Endothelial cell (in vitro differentiated cells): ENCODE measurements around the gene PRKRA. TPM values are rescaled to one million over a fixed set of nuclear protein-coding genes. Genes with fewer than 3 reads are reported as not detected.

Experiments used
- DNase-seq: peaks from one replicate; pipeline ENCODE4 v3.0.0; 2021; ENCODE audit warnings: low spot score
- H3K27ac Mint-ChIP-seq: one replicate; pipeline ENCODE4 v1.8.0; 2021; ENCODE audit warnings: mixed read lengths, inconsistent platforms; ENCODE audit not compliant: unreplicated experiment
- H3K27me3 Mint-ChIP-seq: one replicate; pipeline ENCODE4 v1.8.0; 2021; ENCODE audit warnings: mild to moderate bottlenecking, moderate library complexity, mixed read lengths, inconsistent platforms; ENCODE audit not compliant: unreplicated experiment
- H3K36me3 Mint-ChIP-seq: one replicate; pipeline ENCODE4 v1.8.0; 2021; ENCODE audit warnings: mild to moderate bottlenecking, low read depth, mixed read lengths, inconsistent platforms; ENCODE audit not compliant: unreplicated experiment
- H3K4me1 Mint-ChIP-seq: one replicate; pipeline ENCODE4 v1.8.0; 2021; ENCODE audit warnings: mild to moderate bottlenecking, mixed read lengths, inconsistent platforms; ENCODE audit not compliant: unreplicated experiment
- H3K4me3 Mint-ChIP-seq: one replicate; pipeline ENCODE4 v1.8.0; 2021; ENCODE audit warnings: mild to moderate bottlenecking, mixed read lengths, inconsistent platforms; ENCODE audit not compliant: unreplicated experiment
- H3K9me3 Mint-ChIP-seq: one replicate; pipeline ENCODE4 v1.8.0; 2021; ENCODE audit warnings: mixed read lengths, inconsistent platforms; ENCODE audit not compliant: unreplicated experiment
- total RNA-seq: library from RNA; stranded (reverse); fragmentation: NEBNext Ultra II Directional; extraction: Animal tissue kit (Norgen Biotek cat#: 25700); gene quantifications from one replicate; pipeline ENCODE4 v1.2.1, GENCODE V29; 2021; ENCODE audit not compliant: unreplicated experiment
- TF ChIP-seq, protein P1 (sequence below): fragments of 200-600 bp; sonication (generic); IDR thresholded peaks from one replicate; pipeline ENCODE4 v1.5.0; 2021; ENCODE audit warnings: antibody characterized with exemption; ENCODE audit not compliant: unreplicated experiment

The PRKRA gene
- total RNA-seq, 1 donor from 2014 or later: 33.1 TPM

DNA sequence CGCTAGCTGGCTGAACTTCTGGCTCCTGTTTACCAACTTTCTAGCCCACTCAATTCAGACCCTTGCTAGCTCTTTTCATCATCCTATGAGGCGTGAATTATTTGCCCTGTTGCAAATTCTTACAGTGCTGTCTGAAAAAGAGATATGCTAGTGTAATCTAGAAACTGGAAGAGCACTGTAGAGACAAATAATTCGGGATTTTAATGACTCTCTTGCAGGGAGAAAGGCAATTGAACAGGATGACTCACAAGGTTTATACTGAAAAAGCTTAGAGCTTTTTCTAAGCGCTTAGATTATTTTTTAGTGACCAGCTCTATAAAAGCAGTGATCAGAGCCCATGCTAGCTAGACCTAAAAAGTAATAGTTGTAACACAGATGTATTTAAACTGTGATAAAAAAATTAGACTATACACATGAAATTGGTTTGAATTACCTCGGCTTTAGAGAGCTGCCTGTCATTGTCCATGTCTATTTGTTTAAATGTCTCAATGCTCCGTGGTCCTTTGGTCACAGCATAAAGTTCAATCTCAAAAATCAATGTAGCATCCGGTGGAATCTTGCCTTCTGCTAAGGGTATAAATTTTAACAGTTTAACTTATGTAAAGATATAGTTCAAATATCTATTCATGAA, 18.4 kb upstream of the PRKRA start:
- H3K36me3 Mint-ChIP-seq: no peaks in the 10 kb centered on the region
- H3K9me3 Mint-ChIP-seq: no peaks in the 10 kb centered on the region
- no peak overlapping the region for H3K4me3 Mint-ChIP-seq
- DNase-seq: no peak
- no peaks in the 10 kb centered on the region for H3K4me1 Mint-ChIP-seq
- no peaks in the 10 kb centered on the region for H3K27me3 Mint-ChIP-seq
- H3K27ac Mint-ChIP-seq: no peak overlapping the region
- TF ChIP-seq, protein P1, sequence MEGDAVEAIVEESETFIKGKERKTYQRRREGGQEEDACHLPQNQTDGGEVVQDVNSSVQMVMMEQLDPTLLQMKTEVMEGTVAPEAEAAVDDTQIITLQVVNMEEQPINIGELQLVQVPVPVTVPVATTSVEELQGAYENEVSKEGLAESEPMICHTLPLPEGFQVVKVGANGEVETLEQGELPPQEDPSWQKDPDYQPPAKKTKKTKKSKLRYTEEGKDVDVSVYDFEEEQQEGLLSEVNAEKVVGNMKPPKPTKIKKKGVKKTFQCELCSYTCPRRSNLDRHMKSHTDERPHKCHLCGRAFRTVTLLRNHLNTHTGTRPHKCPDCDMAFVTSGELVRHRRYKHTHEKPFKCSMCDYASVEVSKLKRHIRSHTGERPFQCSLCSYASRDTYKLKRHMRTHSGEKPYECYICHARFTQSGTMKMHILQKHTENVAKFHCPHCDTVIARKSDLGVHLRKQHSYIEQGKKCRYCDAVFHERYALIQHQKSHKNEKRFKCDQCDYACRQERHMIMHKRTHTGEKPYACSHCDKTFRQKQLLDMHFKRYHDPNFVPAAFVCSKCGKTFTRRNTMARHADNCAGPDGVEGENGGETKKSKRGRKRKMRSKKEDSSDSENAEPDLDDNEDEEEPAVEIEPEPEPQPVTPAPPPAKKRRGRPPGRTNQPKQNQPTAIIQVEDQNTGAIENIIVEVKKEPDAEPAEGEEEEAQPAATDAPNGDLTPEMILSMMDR: no peak

DNA sequence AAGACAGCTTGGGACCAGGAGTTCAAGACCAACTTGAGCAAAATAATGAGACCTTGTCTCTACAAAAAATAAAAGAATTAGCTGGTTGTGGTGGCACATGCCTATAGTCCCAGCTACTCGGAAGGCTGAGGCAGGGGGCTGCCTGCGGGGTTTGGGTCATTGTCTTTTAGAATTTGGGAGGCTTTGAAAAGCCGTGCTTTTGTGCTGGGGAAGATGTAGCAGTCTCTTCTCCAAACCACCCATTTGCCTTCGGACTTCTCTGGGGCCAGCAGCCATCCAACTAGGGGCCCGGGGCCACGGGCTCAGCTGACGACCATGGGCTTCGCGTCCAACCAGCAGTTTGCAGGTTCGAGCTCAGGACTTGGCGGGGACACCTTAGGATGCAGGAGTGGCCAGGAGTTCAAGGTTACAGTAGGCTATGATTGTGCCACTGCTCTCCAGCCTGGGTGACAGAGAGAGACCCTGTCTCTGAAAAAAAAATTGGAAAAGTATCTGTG, 6.5 kb upstream of the PRKRA start:
- Mint-ChIP-seq H3K4me3 (no peak overlapping the region), H3K36me3 (peaks cover 4% of the 10 kb centered on the region), H3K9me3 (no peaks in the 10 kb centered on the region), H3K4me1 (no peaks in the 10 kb centered on the region), H3K27me3 (peaks cover 2% of the 10 kb centered on the region), H3K27ac (no peak overlapping the region)
- TF ChIP-seq, protein P1: no peak
- DNase-seq: no peak

DNA sequence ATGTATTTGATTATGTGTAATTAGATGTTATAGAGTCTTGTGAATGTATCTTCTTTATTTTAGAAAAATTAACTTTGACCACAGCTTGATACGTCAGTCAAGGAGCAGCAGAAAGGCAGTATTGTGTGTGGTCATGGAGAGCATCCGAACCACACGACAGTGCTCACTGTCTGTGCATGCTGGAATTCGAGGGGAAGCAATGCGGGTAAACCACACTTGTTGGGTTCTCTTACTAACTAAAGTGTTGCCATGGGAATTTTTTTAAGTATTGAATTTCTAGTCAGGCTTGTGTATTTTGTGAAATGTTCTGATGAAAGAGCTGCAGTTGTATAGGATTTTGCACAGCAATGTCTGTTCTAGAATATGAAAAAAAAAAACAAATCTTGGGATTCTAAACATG, 5.0 kb upstream of the PRKRA start:
- no peak overlapping the region for H3K4me3 Mint-ChIP-seq
- peaks cover 4% of the 10 kb centered on the region for H3K36me3 Mint-ChIP-seq

DNA sequence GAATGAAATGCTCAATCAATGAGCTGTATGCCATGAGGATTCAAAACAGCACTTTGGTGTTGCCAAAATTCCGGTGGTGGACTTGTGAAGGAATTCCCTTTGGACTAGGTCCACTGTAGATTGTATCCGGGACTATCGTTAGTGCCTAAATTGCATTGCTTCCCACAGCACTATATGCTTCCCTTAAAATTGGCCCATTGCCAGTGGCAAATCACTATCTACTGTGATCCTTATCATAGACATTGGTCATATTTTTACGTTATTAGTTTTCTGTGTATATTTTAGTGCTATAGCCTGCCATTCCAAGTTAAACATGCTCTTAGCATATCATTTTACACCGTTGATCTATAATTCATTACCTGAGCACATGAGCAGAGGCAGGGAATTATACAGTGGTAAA, 1.9 kb upstream of the PRKRA start:
- no peak overlapping the region for H3K4me3 Mint-ChIP-seq
- no peak for DNase-seq
- TF ChIP-seq, protein P1: no peak
- no peak overlapping the region for H3K27ac Mint-ChIP-seq
- peaks cover 6% of the 10 kb centered on the region for H3K27me3 Mint-ChIP-seq
- peaks cover 8% of the 10 kb centered on the region for H3K36me3 Mint-ChIP-seq
- no peaks in the 10 kb centered on the region for H3K9me3 Mint-ChIP-seq
- peaks cover 13% of the 10 kb centered on the region for H3K4me1 Mint-ChIP-seq

More for the DNA sequence above, 5.0 kb upstream of the PRKRA start:
- TF ChIP-seq, protein P1: no peak
- H3K9me3 Mint-ChIP-seq: no peaks in the 10 kb centered on the region
- DNase-seq: no peak
- no peak overlapping the region for H3K27ac Mint-ChIP-seq
- H3K27me3 Mint-ChIP-seq: peaks cover 6% of the 10 kb centered on the region
- peaks cover 4% of the 10 kb centered on the region for H3K4me1 Mint-ChIP-seq

DNA sequence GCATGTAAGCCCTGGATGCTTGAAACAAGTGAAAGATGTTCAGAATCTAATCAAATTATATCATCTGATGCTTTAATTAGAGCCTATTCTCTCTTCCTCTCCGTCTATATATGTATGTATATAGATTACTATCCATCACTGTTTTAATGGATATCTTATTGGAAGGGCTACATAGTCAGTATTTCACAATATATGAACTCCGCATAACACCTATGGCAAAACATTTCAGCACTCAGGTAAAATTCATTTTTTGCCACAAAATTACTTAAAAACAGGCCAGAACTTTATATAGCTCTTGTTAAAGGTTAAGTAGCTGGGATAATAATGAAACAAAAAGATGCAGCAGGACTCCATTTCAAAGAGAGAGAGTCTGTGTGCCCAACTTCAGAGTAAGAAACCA, 1.4 kb upstream of the PRKRA start:
- no peak overlapping the region for H3K4me3 Mint-ChIP-seq
- H3K27me3 Mint-ChIP-seq: peaks cover 6% of the 10 kb centered on the region
- peaks cover 8% of the 10 kb centered on the region for H3K36me3 Mint-ChIP-seq
- peaks cover 13% of the 10 kb centered on the region for H3K4me1 Mint-ChIP-seq
- no peaks in the 10 kb centered on the region for H3K9me3 Mint-ChIP-seq
- H3K27ac Mint-ChIP-seq: peak overlapping the region; percentile 100
- TF ChIP-seq, protein P1: no peak
- no peak for DNase-seq
